ENCODE measurements around the gene PAF1.

PAF1 gene

DNA sequence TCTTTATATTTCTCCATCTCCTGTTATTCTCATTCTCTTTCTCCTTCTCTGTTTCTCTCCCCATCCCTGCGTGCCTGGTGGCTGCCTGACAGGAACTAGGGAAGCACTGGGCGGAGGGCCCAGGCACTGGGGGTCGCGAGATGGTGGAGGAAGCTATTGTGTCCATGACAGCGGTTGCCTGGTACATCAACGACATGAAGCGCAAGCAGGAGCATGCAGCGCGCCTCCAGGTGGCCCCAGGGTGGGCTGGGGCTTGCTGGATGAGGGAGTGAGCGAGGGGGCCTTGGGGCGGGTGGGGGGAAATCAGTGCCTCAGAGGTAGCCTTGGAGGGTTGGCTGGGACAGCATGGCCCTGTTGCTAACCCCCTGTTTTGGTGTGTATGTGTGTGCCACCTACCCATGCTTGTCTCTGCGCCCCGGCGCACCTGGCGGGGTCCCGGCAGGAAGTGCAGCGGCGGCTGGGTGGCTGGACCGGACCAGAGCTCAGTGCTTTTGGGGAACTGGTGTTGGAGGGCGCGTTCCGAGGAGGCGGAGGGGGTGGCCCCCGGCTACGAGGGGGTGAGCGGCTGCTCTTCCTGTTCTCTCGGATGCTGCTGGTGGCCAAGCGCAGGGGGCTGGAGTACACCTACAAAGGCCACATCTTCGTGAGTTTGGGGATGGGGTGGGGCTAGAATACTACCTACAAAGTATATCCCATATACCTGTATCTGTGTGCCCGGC lies 26.7 kb upstream of the PAF1 start:
- Histone ChIP-seq H3K27me3 (ENCODE audit: control insufficient read depth in 1 of 2, insufficient read depth in 2 of 2, low read length in 2 of 2) (peaks cover 0 to 4% of the 10 kb centered on the region in 2 donors), H3K4me1 (ENCODE audit: control insufficient read depth in 1 of 2, insufficient read depth in 2 of 2, low read length in 2 of 2) (peaks cover 4 to 7% of the 10 kb centered on the region in 2 donors), H3K27ac (ENCODE audit: low read depth, low read length) (no peak overlapping the region), H3K9me3 (ENCODE audit: control insufficient read depth in 1 of 2, low read length in 2 of 2) (no peaks in the 10 kb centered on the region), H3K36me3 (ENCODE audit: control insufficient read depth in 1 of 2, insufficient read depth in 2 of 2, low read length in 2 of 2) (peaks cover 0 to 3% of the 10 kb centered on the region in 2 donors), H3K9ac (ENCODE audit: low read depth in 1 of 2, low read length in 2 of 2) (no peak overlapping the region), H3K4me3 (ENCODE audit: low read depth in 1 of 2, low read length in 2 of 2) (no peak overlapping the region)

DNA sequence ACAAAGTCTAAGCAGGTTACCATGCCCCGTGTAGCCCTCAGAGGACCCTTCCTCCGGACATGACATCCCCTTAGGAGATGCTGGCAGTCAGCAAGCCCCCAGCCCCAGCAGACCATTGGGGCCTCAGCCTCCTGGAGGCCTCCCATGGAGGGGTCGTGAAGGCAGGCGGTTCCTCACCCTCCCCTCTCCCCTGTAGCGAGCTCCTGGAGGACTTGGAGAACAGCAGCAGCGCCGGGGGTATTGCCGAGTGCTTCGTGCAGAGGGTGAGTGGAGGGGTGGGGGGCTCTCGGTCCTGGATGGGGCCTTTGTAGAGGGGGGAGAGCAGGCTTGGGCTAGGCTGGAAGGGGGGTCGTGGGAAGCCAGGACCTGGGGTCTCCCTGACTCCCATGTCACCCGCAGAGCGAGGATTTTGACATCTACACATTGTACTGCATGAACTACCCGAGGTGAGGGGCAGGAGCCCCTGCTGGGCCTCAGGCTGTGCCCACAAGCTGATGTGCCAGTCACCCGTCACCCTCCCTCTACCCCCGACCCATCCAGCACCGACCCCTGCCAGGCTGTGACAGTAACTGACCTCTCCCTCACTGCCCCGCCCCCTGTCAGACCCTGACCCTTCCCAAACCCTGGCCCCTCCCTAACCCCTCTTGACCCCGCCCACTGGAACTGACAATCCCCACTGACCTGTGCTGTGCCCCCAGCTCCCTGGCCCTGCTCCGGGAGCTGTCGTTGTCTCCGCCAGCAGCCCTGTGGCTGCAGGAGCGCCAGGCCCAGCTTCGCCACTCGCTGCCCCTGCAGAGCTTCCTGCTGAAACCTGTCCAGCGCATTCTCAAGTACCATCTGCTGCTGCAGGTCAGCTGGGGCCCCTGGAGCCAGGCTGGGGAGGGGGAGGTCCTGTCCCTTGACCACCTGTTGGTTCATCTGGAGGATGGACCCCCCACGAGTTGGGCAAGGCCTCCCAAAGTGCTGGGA lies 25.5 kb upstream of the PAF1 start:
- peaks cover 0 to 3% of the 10 kb centered on the region in 2 donors for H3K36me3 ChIP-seq (ENCODE audit: control insufficient read depth in 1 of 2, insufficient read depth in 2 of 2, low read length in 2 of 2)
- no peaks in the 10 kb centered on the region for H3K9me3 ChIP-seq (ENCODE audit: control insufficient read depth in 1 of 2, low read length in 2 of 2)
- no peak overlapping the region for H3K27ac ChIP-seq (ENCODE audit: low read depth, low read length)
- no peak overlapping the region for H3K4me3 ChIP-seq (ENCODE audit: low read depth in 1 of 2, low read length in 2 of 2)
- no peak overlapping the region for H3K9ac ChIP-seq (ENCODE audit: low read depth in 1 of 2, low read length in 2 of 2)
- H3K4me1 ChIP-seq (ENCODE audit: control insufficient read depth in 1 of 2, insufficient read depth in 2 of 2, low read length in 2 of 2) = peaks cover 8 to 10% of the 10 kb centered on the region in 2 donors
- H3K27me3 ChIP-seq (ENCODE audit: control insufficient read depth in 1 of 2, insufficient read depth in 2 of 2, low read length in 2 of 2) = peaks cover 0 to 4% of the 10 kb centered on the region in 2 donors

DNA sequence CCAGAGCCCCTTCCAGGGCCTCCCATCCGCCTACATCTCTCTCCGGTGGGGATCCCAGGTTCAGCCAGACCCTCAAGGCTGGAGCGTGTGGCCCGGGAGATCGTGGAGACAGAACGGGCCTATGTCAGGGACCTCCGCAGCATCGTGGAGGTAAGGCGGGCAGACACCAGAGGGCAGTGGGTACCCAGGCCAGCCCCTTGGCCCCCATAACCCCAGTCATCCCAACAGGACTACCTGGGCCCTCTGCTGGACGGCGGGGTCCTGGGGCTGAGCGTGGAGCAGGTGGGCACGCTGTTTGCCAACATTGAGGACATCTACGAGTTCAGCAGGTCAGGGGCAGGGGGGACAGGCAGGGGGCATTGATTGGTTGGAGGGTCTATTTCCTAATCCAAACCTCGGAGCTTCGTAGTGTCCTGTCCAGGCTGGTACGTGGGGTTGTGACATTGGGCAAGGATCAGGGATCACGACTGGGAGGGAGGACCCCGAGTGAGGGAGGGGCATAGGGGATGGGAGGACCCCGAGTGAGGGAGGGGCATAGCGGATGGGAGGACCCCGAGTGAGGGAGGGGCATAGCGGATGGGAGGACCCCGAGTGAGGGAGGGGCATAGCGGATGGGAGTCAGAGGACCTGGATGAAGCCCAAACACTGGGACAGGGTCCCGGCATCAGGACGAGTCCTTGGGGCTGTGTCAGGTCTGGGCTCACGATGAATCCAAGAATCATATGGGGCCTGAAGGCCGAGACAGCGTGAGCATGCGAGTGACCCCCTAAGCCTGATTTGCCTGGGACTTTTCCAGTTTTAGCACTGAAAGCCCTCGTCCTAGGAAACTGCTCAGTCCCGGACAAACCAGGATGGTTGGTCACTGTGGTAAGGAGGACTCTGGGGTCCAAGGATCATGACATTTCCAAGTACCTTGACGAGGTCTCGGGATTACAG lies 24.5 kb upstream of the PAF1 start:
- Histone ChIP-seq H3K4me1 (ENCODE audit: control insufficient read depth in 1 of 2, insufficient read depth in 2 of 2, low read length in 2 of 2) (peaks cover 19 to 20% of the 10 kb centered on the region in 2 donors), H3K36me3 (ENCODE audit: control insufficient read depth in 1 of 2, insufficient read depth in 2 of 2, low read length in 2 of 2) (peaks cover 0 to 3% of the 10 kb centered on the region in 2 donors), H3K9me3 (ENCODE audit: control insufficient read depth in 1 of 2, low read length in 2 of 2) (no peaks in the 10 kb centered on the region), H3K27me3 (ENCODE audit: control insufficient read depth in 1 of 2, insufficient read depth in 2 of 2, low read length in 2 of 2) (peaks cover 0 to 4% of the 10 kb centered on the region in 2 donors), H3K9ac (ENCODE audit: low read depth in 1 of 2, low read length in 2 of 2) (no peak overlapping the region), H3K4me3 (ENCODE audit: low read depth in 1 of 2, low read length in 2 of 2) (peak overlapping the region in 1 of 2 donors; percentile 48), H3K27ac (ENCODE audit: low read depth, low read length) (peak overlapping the region; percentile 10)

DNA sequence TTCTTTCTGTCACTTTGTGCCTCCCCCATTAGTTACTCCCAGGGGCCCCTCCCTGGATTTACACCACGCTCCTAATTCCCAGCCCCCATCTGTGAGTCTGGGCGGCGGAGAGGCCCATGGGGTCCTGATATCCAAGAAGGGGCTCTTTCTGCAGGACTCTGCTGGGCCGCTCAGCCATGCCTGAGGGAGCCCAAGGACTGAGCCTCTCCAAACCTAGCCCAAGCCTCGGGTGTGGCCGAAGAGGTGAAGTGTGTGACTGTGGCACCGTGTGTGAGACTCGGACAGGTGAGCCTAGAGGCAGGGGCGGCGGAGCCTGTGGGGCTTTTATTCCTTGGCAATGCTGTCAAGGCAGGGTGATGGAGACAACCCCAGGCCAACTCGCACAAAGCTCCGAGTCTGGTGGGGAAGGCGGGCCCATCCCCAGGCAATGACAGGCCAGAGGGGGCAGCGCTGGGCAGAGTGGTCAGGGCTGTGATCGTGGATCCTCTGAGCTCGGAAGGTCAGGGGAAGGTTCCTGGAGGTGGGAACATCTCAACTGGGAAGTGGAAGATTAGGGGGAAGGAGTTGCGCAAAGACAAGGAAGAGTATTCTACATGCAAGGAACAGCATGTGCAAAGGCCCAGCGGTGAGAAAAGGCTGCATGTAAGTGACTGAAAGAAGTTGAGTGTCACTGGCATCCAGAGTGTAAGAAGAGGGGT lies 23.2 kb upstream of the PAF1 start:
- peaks cover 0 to 3% of the 10 kb centered on the region in 2 donors for H3K36me3 ChIP-seq (ENCODE audit: control insufficient read depth in 1 of 2, insufficient read depth in 2 of 2, low read length in 2 of 2)
- H3K9ac ChIP-seq (ENCODE audit: low read depth in 1 of 2, low read length in 2 of 2) = peak overlapping the region; percentile 8 to 22
- H3K9me3 ChIP-seq (ENCODE audit: control insufficient read depth in 1 of 2, low read length in 2 of 2) = no peaks in the 10 kb centered on the region
- H3K27ac ChIP-seq (ENCODE audit: low read depth, low read length) = peak overlapping the region; percentile 91
- H3K4me3 ChIP-seq (ENCODE audit: low read depth in 1 of 2, low read length in 2 of 2) = peak overlapping the region; percentile 46 to 48
- peaks cover 21 to 22% of the 10 kb centered on the region in 2 donors for H3K4me1 ChIP-seq (ENCODE audit: control insufficient read depth in 1 of 2, insufficient read depth in 2 of 2, low read length in 2 of 2)
- H3K27me3 ChIP-seq (ENCODE audit: control insufficient read depth in 1 of 2, insufficient read depth in 2 of 2, low read length in 2 of 2) = peaks cover 0 to 4% of the 10 kb centered on the region in 2 donors

GRCh38 chr19:39413272-39413910 lies 22.5 kb upstream of the PAF1 start:
- Histone ChIP-seq H3K4me1 (ENCODE audit: control insufficient read depth in 1 of 2, insufficient read depth in 2 of 2, low read length in 2 of 2) (peaks cover 21 to 22% of the 10 kb centered on the region in 2 donors), H3K9me3 (ENCODE audit: control insufficient read depth in 1 of 2, low read length in 2 of 2) (no peaks in the 10 kb centered on the region)

GRCh38 chr19:39412867-39413271 lies 22.0 kb upstream of the PAF1 start:
- H3K36me3 ChIP-seq (ENCODE audit: control insufficient read depth in 1 of 2, insufficient read depth in 2 of 2, low read length in 2 of 2) = peaks cover 11% of the 10 kb centered on the region in 2 donors

More at GRCh38 chr19:39413272-39413910, 22.5 kb upstream of the PAF1 start:
- peak overlapping the region; percentile 91 for H3K27ac ChIP-seq (ENCODE audit: low read depth, low read length)
- peak overlapping the region; percentile 76 to 80 for H3K9ac ChIP-seq (ENCODE audit: low read depth in 1 of 2, low read length in 2 of 2)
- H3K4me3 ChIP-seq (ENCODE audit: low read depth in 1 of 2, low read length in 2 of 2) = peak overlapping the region; percentile 71 to 83
- peaks cover 5 to 6% of the 10 kb centered on the region in 2 donors for H3K36me3 ChIP-seq (ENCODE audit: control insufficient read depth in 1 of 2, insufficient read depth in 2 of 2, low read length in 2 of 2)
- peaks cover 0 to 4% of the 10 kb centered on the region in 2 donors for H3K27me3 ChIP-seq (ENCODE audit: control insufficient read depth in 1 of 2, insufficient read depth in 2 of 2, low read length in 2 of 2)

GRCh38 chr19:39412100-39412866 lies 21.4 kb upstream of the PAF1 start, which contains the start of gene PLEKHG2:
TSS of gene PLEKHG2 (plus strand) at chr19:39412669. CDS start at chr19:39414087, 1,418 bp downstream.
- Histone ChIP-seq H3K4me1 (ENCODE audit: control insufficient read depth in 1 of 2, insufficient read depth in 2 of 2, low read length in 2 of 2) (peaks cover 21 to 22% of the 10 kb centered on the region in 2 donors), H3K36me3 (ENCODE audit: control insufficient read depth in 1 of 2, insufficient read depth in 2 of 2, low read length in 2 of 2) (peaks cover 14 to 16% of the 10 kb centered on the region in 2 donors), H3K9ac (ENCODE audit: low read depth in 1 of 2, low read length in 2 of 2) (peak within 1 kb of the TSS; percentile 76 to 100), H3K27me3 (ENCODE audit: control insufficient read depth in 1 of 2, insufficient read depth in 2 of 2, low read length in 2 of 2) (peaks cover 0 to 4% of the 10 kb centered on the region in 2 donors), H3K4me3 (ENCODE audit: low read depth in 1 of 2, low read length in 2 of 2) (peak within 1 kb of the TSS; percentile 71 to 83), H3K27ac (ENCODE audit: low read depth, low read length) (peak within 1 kb of the TSS; percentile 99), H3K9me3 (ENCODE audit: control insufficient read depth in 1 of 2, low read length in 2 of 2) (no peaks in the 10 kb centered on the region)

More at GRCh38 chr19:39412867-39413271, 22.0 kb upstream of the PAF1 start:
- peak overlapping the region; percentile 91 for H3K27ac ChIP-seq (ENCODE audit: low read depth, low read length)
- no peaks in the 10 kb centered on the region for H3K9me3 ChIP-seq (ENCODE audit: control insufficient read depth in 1 of 2, low read length in 2 of 2)
- peaks cover 21 to 22% of the 10 kb centered on the region in 2 donors for H3K4me1 ChIP-seq (ENCODE audit: control insufficient read depth in 1 of 2, insufficient read depth in 2 of 2, low read length in 2 of 2)
- H3K9ac ChIP-seq (ENCODE audit: low read depth in 1 of 2, low read length in 2 of 2) = peak overlapping the region; percentile 76 to 80
- H3K27me3 ChIP-seq (ENCODE audit: control insufficient read depth in 1 of 2, insufficient read depth in 2 of 2, low read length in 2 of 2) = peaks cover 0 to 4% of the 10 kb centered on the region in 2 donors
- H3K4me3 ChIP-seq (ENCODE audit: low read depth in 1 of 2, low read length in 2 of 2) = peak overlapping the region; percentile 71 to 83

- peaks cover 21 to 22% of the 10 kb centered on the region in 2 donors for H3K4me1 ChIP-seq (ENCODE audit: control insufficient read depth in 1 of 2, insufficient read depth in 2 of 2, low read length in 2 of 2)
- peaks cover 0 to 4% of the 10 kb centered on the region in 2 donors for H3K27me3 ChIP-seq (ENCODE audit: control insufficient read depth in 1 of 2, insufficient read depth in 2 of 2, low read length in 2 of 2)
- H3K9ac ChIP-seq (ENCODE audit: low read depth in 1 of 2, low read length in 2 of 2) = peak overlapping the region; percentile 34 to 100
- H3K4me3 ChIP-seq (ENCODE audit: low read depth in 1 of 2, low read length in 2 of 2) = peak overlapping the region; percentile 45 to 60
- H3K36me3 ChIP-seq (ENCODE audit: control insufficient read depth in 1 of 2, insufficient read depth in 2 of 2, low read length in 2 of 2) = peaks cover 14 to 20% of the 10 kb centered on the region in 2 donors
- H3K27ac ChIP-seq (ENCODE audit: low read depth, low read length) = peak overlapping the region; percentile 99
- H3K9me3 ChIP-seq (ENCODE audit: control insufficient read depth in 1 of 2, low read length in 2 of 2) = no peaks in the 10 kb centered on the region
Observed at GRCh38 chr19:39411832-39412099, 20.9 kb upstream of the PAF1 start.

Measured in duodenal mucosa (tissue), 2 donors.